Loucy (cell line): ENCODE measurements around the gene LRRC34.

Experiments
- H2AFZ ChIP-seq: fragments of 200-600 bp; sonication (generic); 2 replicates; pipeline ENCODE4 v1.6.0; 2016; ENCODE audit warnings: antibody characterized with exemption, mild to moderate bottlenecking, low read length, moderate library complexity
- H3F3A ChIP-seq: fragments of 200-600 bp; 2 replicates; pipeline ENCODE4 v1.6.0; 2016; ENCODE audit warnings: antibody characterized with exemption, low read depth, mild to moderate bottlenecking
- H3K27me3 ChIP-seq: fragments of 200-600 bp; sonication (generic); 2 replicates; pipeline ENCODE4 v1.6.1; 2014; ENCODE audit warnings: low read length, mild to moderate bottlenecking; ENCODE audit not compliant: insufficient read depth, poor library complexity, severe bottlenecking
- H3K36me3 ChIP-seq: fragments of 200-600 bp; sonication (generic); 2 replicates; pipeline ENCODE4 v1.6.1; 2016; ENCODE audit warnings: low read length; ENCODE audit not compliant: insufficient read depth
- H3K4me1 ChIP-seq: fragments of 200-600 bp; sonication (generic); 2 replicates; pipeline ENCODE4 v1.5.1; 2014; ENCODE audit warnings: low read length, mild to moderate bottlenecking; ENCODE audit not compliant: insufficient read depth, poor library complexity, severe bottlenecking
- H3K4me2 ChIP-seq: fragments of 200-600 bp; sonication (generic); 2 replicates; pipeline ENCODE4 v1.6.0; 2014; ENCODE audit warnings: antibody characterized with exemption, low read length, low read depth, mild to moderate bottlenecking; ENCODE audit not compliant: poor library complexity, severe bottlenecking
- H3K4me3 ChIP-seq: fragments of 200-600 bp; sonication (generic); 2 replicates; pipeline ENCODE4 v1.5.1; 2014; ENCODE audit warnings: low read length, mild to moderate bottlenecking, mixed read lengths; ENCODE audit not compliant: poor library complexity, severe bottlenecking
- H3K79me2 ChIP-seq: fragments of 200-600 bp; sonication (generic); 2 replicates; pipeline ENCODE4 v1.6.1; 2014; ENCODE audit warnings: low read length; ENCODE audit not compliant: insufficient read depth
- H3K9ac ChIP-seq: fragments of 200-600 bp; sonication (generic); 2 replicates; pipeline ENCODE4 v1.6.0; 2014; ENCODE audit warnings: mild to moderate bottlenecking, low read depth, low read length, moderate library complexity; ENCODE audit not compliant: poor library complexity, severe bottlenecking
- H3K9me2 ChIP-seq: fragments of 200-600 bp; sonication (generic); replicated peaks from 2 replicates; pipeline ENCODE4 v1.6.1; 2016; ENCODE audit warnings: low read depth, low read length, mixed read lengths
- H3K9me3 ChIP-seq: fragments of 200-600 bp; sonication (generic); 2 replicates; pipeline ENCODE4 v1.6.1; 2014; ENCODE audit warnings: mild to moderate bottlenecking, antibody characterized with exemption, low read length, low read depth; ENCODE audit not compliant: insufficient read depth
- H4K20me1 ChIP-seq: fragments of 200-600 bp; sonication (generic); 2 replicates; pipeline ENCODE4 v1.6.0; 2014; ENCODE audit warnings: antibody characterized with exemption, low read length, mild to moderate bottlenecking; ENCODE audit not compliant: insufficient read depth, poor library complexity, severe bottlenecking
- CTCF ChIP-seq: fragments of 200-600 bp; sonication (generic); conservative IDR thresholded peaks from 2 replicates; pipeline ENCODE4 v1.5.1; 2014; ENCODE audit warnings: mild to moderate bottlenecking, antibody characterized with exemption, low read length
- EZH2phosphoT487 ChIP-seq: fragments of 200-600 bp; IDR thresholded peaks from 2 replicates; pipeline ENCODE4 v1.6.1; 2018; ENCODE audit warnings: antibody characterized with exemption, mild to moderate bottlenecking, moderate library complexity, borderline replicate concordance

LRRC34 gene

GRCh38 chr3:169822091-169822490 is 9.4 kb upstream of the LRRC34 start:
- H3K4me2 ChIP-seq, result no peak overlapping the region
- H2AFZ ChIP-seq, result no peak overlapping the region
- no peaks in the 10 kb centered on the region for H3K9me2 ChIP-seq
- no peaks in the 10 kb centered on the region for H3K27me3 ChIP-seq
- H3K36me3 ChIP-seq, result no peaks in the 10 kb centered on the region
- H3K4me1 ChIP-seq, result no peaks in the 10 kb centered on the region
- no peaks in the 10 kb centered on the region for H3K9me3 ChIP-seq
- no peak overlapping the region for H3K9ac ChIP-seq
- H3K4me3 ChIP-seq, result no peak overlapping the region
- H3K79me2 ChIP-seq, result no peaks in the 10 kb centered on the region
- no peaks in the 10 kb centered on the region for H3F3A ChIP-seq
- no peaks in the 10 kb centered on the region for H4K20me1 ChIP-seq
- TF ChIP-seq CTCF (no peak), EZH2phosphoT487 (no peak)

- H2AFZ ChIP-seq, result no peak overlapping the region
- no peak overlapping the region for H3K4me2 ChIP-seq
- no peaks in the 10 kb centered on the region for H3F3A ChIP-seq
- no peaks in the 10 kb centered on the region for H4K20me1 ChIP-seq
- TF ChIP-seq CTCF, result no peak
- TF ChIP-seq EZH2phosphoT487, result no peak
- no peaks in the 10 kb centered on the region for H3K27me3 ChIP-seq
- H3K9ac ChIP-seq, result no peak overlapping the region
- H3K79me2 ChIP-seq, result no peaks in the 10 kb centered on the region
- H3K4me3 ChIP-seq, result no peak overlapping the region
- no peaks in the 10 kb centered on the region for H3K36me3 ChIP-seq
- H3K9me3 ChIP-seq, result no peaks in the 10 kb centered on the region
- peaks cover 4% of the 10 kb centered on the region for H3K4me1 ChIP-seq
- no peaks in the 10 kb centered on the region for H3K9me2 ChIP-seq
Observed at GRCh38 chr3:169818316-169818715, 5.6 kb upstream of the LRRC34 start.

GRCh38 chr3:169815590-169816150 is 3.0 kb upstream of the LRRC34 start:
- H2AFZ ChIP-seq, result no peak overlapping the region
- no peaks in the 10 kb centered on the region for H3K27me3 ChIP-seq
- H3K79me2 ChIP-seq, result peaks cover 11% of the 10 kb centered on the region
- H4K20me1 ChIP-seq, result no peaks in the 10 kb centered on the region
- TF ChIP-seq EZH2phosphoT487 (no peak), CTCF (no peak)
- no peaks in the 10 kb centered on the region for H3F3A ChIP-seq
- H3K9me2 ChIP-seq, result no peaks in the 10 kb centered on the region
- no peak overlapping the region for H3K4me2 ChIP-seq
- H3K9me3 ChIP-seq, result no peaks in the 10 kb centered on the region
- no peak overlapping the region for H3K9ac ChIP-seq
- H3K36me3 ChIP-seq, result no peaks in the 10 kb centered on the region
- H3K4me3 ChIP-seq, result no peak overlapping the region
- peaks cover 18% of the 10 kb centered on the region for H3K4me1 ChIP-seq
